Measurements from ENCODE around the gene SARS1.

The SARS1 gene

GRCh38 chr1:109229531-109230127 is 15.9 kb downstream of the SARS1 start:
- DNase-seq, result no peak

DNA sequence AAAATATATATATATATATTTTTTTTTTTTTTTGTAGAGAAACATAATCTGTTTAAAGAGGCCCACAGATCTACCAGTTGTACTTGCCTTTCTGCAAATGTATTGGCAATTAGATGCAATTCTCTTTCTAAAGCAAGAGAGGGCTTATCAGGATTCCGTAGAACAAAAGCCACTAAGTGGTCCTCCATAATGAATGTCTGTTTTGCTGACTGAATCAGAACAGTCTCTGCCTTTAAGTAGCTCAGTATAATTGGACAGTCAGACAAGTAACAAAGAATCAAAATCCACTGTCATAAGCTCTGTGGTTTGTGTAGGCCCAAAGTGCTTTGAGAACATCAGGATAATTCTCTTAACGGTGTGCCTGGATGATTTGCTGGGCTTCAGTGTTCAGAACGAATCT is 17.3 kb downstream of the SARS1 start:
- DNase-seq, result no peak

DNA sequence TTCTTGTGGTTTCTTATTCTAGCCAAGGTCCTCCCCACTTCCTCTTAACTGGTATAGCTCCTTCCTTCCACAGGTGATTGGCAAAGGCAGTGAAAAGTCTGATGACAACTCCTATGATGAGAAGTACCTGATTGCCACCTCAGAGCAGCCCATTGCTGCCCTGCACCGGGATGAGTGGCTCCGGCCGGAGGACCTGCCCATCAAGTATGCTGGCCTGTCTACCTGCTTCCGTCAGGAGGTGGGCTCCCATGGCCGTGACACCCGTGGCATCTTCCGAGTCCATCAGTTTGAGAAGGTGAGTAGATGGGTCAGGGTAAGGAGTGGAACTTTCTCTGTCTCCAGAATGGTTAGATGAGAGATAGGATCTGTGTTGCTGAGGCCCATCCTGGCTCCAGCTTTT is 21.4 kb downstream of the SARS1 start:
- DNase-seq, result no peak

- DNase-seq, result no peak
Observed at GRCh38 chr1:109237512-109237911, 23.8 kb downstream of the SARS1 start.

DNA sequence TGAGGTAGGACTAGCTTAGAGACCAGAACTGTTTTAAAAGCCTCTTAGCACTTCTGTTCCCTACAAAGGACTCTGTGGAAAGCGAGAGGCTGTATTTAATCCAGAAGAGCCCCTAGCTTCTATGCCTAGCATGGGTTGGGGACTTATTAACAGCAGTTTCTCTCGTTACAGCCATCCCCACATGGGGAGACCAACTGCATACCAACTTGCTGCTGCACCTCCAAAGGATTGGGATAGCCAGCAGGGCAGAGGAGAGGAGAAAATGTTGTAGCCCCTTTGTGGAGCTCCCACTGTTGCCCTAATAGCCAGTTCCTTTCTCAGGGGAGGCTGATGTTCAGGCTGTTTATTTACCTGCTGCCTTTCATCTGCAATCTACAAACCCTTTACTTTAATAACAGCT is 24.7 kb downstream of the SARS1 start:
- DNase-seq, result no peak

DNA sequence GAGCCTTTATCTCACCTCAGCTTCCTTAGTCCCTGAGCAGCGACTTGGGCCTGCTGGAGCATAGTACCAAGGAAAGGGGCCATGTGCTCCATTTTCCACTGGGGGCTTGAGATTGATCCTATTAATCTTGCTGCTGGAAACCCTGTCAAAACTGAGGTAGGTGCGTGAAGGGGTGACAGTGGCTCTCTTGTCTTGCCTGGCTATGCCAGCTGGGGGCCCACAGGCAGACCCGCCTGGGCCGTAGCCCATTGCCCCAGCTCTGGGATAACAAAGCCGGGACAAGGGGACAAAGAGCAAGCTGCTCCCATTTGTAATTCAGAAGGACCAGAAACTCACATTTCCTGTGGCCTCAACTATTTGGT is 25.3 kb downstream of the SARS1 start:
- DNase-seq, result no peak

DNA sequence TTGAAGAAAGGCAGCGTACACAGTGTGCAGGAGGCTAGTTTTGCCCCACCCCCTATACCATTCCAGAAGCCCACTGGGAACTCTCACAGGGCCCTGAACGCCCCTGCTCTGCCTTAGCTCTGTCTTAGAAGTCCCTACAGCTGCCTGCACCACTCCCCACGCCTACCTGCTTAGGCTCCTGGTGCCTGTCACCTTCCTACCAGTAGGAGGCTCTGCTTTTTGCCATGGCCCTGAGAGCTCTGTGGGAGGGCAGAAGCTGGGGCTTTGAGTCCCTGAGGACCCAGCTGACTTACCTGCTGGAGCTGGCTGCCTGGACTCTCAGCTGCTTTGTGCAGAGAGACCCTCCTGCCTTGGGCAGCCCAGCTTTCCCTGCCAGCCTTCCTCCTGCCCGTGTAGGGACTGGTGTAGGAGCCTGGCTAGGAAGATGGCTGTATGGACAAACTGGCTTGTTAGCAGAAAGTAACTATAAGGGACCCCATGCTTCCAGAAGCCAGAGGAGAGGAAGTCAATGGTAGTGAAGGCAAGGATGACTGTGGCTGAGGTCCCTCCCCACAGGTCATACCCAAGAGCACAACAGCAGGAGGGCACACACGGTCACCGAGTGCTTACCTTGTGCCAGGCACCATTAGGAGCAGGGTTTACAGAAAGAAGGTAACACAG is 25.8 kb downstream of the SARS1 start:
- DNase-seq, result no peak

DNA sequence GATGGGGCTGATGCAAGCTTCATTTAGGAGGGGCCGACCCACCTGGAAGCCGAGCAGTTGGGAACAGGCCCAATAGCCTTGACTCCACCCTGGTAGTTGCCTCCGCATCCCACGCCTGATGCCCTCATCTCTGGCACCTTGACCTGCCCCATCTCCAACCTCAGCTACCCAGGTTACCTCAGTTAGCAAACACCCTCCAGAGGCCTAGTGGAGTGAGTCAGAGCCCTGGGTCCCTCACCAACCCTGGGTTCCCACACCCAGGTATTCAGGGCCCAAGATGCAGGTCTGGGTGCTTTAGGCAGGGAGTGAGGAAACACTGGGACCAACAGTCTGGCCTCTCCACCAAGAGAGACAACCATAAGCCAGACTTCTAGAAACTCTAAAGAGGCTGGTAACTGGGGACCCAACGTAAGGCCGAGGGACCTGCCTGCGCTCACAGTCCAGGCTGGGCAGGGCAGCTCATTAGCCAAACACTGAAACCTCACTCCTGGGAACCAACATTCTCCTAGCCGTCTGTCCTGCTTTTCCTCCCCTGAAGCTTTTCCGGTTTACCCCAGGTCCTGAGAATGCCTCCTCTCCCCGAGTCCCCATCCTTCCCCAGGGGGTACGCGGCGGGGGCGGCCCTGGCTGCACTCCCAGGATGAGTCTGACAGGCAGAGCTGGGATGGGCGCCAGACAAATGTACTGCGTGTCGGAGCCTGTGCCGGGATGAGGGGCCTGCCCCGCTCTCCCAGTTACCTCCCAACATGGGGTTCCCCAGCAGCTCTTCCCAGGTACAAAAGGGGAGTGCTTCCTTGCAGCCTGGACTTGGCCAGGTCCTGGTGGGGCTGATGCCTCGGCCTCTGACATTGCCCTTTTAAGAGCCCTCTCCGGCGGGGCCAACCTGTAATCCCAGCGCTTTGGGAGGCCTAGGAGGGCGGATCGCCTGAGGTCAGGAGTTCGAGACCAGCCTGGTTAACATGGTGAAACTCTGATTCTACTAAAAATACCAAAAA is 26.7 kb downstream of the SARS1 start:
- DNase-seq, result no peak

- no peak for DNase-seq
Observed at GRCh38 chr1:109241344-109241743, 27.6 kb downstream of the SARS1 start.

GRCh38 chr1:109241841-109242345 is 28.2 kb downstream of the SARS1 start:
- DNase-seq, result no peak

GRCh38 chr1:109242387-109242786 is 28.7 kb downstream of the SARS1 start:
- DNase-seq, result no peak

GRCh38 chr1:109243221-109243620 is 29.5 kb downstream of the SARS1 start:
- no peak for DNase-seq

GRCh38 chr1:109243860-109244552 is 30.3 kb downstream of the SARS1 start:
- no peak for DNase-seq

- DNase-seq, result no peak
Observed at GRCh38 chr1:109246141-109246551, 32.4 kb downstream of the SARS1 start.

DNA sequence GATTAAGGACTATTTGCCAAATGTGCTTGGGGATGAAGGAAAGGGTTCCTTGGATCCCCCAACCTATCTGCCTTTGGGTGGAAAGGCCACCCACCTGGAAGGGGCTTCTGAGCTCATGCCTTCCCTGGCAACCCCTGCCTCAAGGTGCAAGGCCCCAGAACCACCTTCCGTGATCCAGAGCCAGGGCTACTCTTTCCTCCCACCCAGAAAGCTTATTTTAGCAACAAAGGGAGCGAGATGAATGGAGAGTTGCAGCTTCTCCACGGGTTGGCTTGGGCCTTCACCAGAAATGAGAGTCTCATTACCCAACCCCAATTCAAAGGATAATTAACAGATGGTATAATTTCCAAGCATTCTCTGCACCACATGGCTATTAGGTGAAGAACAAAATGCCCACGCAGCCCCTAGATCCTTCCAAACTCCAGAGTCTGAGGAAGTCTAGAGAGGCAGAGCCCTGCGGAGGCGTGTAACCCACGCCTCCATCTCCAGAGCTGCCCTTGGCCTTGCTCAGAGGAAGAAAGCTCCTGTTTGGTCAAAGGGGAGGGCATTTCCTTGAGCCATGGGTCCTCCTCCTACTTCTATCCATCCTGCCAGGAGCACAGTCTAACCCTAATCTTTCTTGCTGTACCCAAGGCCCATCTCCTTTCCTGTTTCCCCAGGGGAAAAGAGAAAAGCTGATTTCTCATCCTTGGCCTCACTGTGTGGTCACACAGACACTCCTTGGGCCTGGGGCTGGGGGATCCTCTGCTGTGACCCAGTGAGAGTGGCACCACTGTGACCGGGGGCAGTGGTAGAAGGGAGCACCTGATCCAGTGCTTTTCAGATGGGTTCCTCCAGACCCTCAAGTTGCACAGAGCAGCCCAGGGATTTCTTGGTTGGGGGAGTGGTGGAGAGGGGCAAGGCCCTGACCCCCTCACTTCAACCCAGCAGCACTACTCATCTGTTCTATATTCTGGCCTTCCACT is 34.0 kb downstream of the SARS1 start:
- no peak for DNase-seq

DNA sequence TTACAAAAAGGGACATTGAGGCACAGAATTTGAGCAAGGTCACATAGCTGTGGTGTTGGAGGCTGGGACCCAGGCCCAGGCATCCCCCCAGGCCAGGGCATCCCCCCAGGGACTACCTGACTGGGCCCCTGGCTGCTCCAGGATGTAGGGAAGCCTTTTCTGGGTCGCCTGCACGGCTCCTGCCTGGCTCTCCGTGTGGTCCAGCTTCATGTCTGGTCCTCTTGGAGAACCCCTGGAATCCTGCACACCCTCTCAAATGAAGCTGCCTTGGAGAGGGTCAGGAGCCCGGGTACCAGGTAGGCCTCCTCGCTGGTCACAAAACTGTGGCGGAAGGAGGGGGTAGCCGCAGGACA is 34.7 kb downstream of the SARS1 start:
- no peak for DNase-seq

DNA sequence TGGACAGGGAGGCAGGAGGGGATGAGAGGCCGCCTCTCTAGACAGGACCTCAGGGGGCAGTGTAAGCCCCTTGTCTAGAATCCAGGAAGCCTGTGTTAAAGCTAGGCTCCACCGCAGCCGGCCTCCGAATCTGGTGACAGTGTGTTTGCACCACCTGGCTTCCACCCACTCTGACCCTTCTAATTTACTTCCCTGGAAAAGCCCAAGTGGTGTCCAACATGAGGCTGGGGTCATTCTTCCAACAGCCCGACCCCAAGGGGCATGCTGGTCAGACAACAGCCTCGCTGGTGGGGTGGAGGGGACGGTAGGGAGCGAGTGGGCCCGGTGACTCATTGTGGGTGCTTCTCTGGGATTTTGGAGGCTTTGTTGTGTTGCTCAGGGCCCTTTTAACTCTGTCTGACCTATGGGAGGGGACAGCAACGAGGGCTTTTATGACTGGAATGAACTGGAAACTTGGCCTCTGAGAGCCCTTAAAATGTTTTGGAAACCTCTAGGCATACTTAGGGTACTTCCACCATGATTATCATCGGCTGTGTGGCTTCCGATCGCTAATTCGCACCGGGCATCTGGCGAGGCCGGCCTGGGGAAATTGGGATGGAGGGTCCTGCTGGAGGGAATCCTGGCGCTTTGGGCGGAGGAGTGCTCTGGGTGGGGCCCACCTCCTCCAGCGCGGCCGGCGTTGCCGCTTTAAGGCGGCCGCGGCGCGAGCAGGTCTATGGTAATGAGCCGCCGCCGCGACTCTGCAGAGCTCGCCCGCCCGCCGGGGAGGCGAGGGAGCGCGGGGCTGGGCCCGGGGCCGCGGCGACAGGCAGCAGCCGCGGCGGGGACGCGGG is 35.3 kb downstream of the SARS1 start, which contains the start of gene CELSR2:
Gene CELSR2 (plus strand): TSS at position 743 of the 833 bp plus-strand sequence. CDS start 541 bp downstream, outside the sequence.
- no peak for DNase-seq

GRCh38 chr1:109249654-109250401 is 36.1 kb downstream of the SARS1 start:
- no peak for DNase-seq

DNA sequence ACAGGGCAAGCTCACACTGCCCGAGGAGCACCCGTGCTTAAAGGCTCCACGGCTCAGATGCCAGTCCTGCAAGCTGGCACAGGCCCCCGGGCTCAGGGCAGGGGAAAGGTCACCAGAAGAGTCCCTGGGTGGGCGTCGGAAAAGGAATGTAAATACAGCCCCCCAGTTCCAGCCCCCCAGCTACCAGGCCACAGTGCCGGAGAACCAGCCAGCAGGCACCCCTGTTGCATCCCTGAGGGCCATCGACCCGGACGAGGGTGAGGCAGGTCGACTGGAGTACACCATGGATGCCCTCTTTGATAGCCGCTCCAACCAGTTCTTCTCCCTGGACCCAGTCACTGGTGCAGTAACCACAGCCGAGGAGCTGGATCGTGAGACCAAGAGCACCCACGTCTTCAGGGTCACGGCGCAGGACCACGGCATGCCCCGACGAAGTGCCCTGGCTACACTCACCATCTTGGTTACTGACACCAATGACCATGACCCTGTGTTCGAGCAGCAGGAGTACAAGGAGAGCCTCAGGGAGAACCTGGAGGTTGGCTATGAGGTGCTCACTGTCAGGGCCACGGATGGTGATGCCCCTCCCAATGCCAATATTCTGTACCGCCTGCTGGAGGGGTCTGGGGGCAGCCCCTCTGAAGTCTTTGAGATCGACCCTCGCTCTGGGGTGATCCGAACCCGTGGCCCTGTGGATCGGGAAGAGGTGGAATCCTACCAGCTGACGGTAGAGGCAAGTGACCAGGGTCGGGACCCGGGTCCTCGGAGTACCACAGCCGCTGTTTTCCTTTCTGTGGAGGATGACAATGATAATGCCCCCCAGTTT is 36.9 kb downstream of the SARS1 start:
- DNase-seq, result no peak

Measured in NCI-H1048 (cell line).